ENCODE data around the gene SHROOM3.
"Not testable (repeated sequence)": the region's sequence is repeated elsewhere in the genome, so short reads cannot be mapped to it uniquely, and the experiment has no call there.

SHROOM3 gene

GRCh38 chr4:76702440-76703122 lies 267.6 kb downstream of the SHROOM3 start:
- DNase-seq: no peak

- no peak for DNase-seq
These were observed 268.1 kb downstream of the SHROOM3 start for GRCh38 chr4:76703123-76703490.

GRCh38 chr4:76703676-76704075 lies 268.6 kb downstream of the SHROOM3 start:
- DNase-seq: no peak

GRCh38 chr4:76704133-76704881 lies 269.3 kb downstream of the SHROOM3 start:
- no peak for DNase-seq

GRCh38 chr4:76705472-76705871 lies 270.4 kb downstream of the SHROOM3 start:
- DNase-seq: no peak

GRCh38 chr4:76706581-76706980 lies 271.6 kb downstream of the SHROOM3 start:
- DNase-seq: no peak

GRCh38 chr4:76708971-76709771 lies 274.1 kb downstream of the SHROOM3 start:
- DNase-seq: no peak

GRCh38 chr4:76709772-76710090 lies 274.7 kb downstream of the SHROOM3 start:
- DNase-seq: no peak

GRCh38 chr4:76712564-76712963 lies 277.5 kb downstream of the SHROOM3 start:
- no peak for DNase-seq

- DNase-seq: no peak
These were observed 279.2 kb downstream of the SHROOM3 start for GRCh38 chr4:76714226-76714625.

- no peak for DNase-seq
These were observed 281.0 kb downstream of the SHROOM3 start for GRCh38 chr4:76716020-76716419.

GRCh38 chr4:76716658-76717057 lies 281.6 kb downstream of the SHROOM3 start:
- no peak for DNase-seq

- no peak for DNase-seq
These were observed 282.4 kb downstream of the SHROOM3 start for GRCh38 chr4:76717431-76717830.

- DNase-seq: no peak
These were observed 283.0 kb downstream of the SHROOM3 start for GRCh38 chr4:76718021-76718420.

- DNase-seq: no peak
These were observed 283.8 kb downstream of the SHROOM3 start for GRCh38 chr4:76718831-76719230.

GRCh38 chr4:76720121-76720520 lies 285.1 kb downstream of the SHROOM3 start:
- DNase-seq: no peak

- DNase-seq: not testable (repeated sequence)
These were observed 287.1 kb downstream of the SHROOM3 start for GRCh38 chr4:76722146-76722545.

GRCh38 chr4:76722838-76723237 lies 287.8 kb downstream of the SHROOM3 start:
- DNase-seq: no peak

GRCh38 chr4:76723373-76723772 lies 288.3 kb downstream of the SHROOM3 start:
- DNase-seq: no peak

- DNase-seq: no peak
These were observed 288.9 kb downstream of the SHROOM3 start for GRCh38 chr4:76723924-76724323.

GRCh38 chr4:76725039-76725438 lies 290.0 kb downstream of the SHROOM3 start:
- DNase-seq: no peak

GRCh38 chr4:76726176-76726575 lies 291.1 kb downstream of the SHROOM3 start:
- DNase-seq: no peak

GRCh38 chr4:76726631-76727030 lies 291.6 kb downstream of the SHROOM3 start:
- no peak for DNase-seq

GRCh38 chr4:76727934-76728333 lies 292.9 kb downstream of the SHROOM3 start:
- DNase-seq: not testable (repeated sequence)

All from activated CD4-positive, alpha-beta T cell treated with anti-CD3 and anti-CD28 coated beads, Interleukin-2, Interleukin-6, amounts not matched to agents 100 ng/mL and 50 ng/mL, durations not matched to agents 16 hours and 8 hours (primary cell).